T-helper 1 cell treated with Interleukin-12 subunit alpha and Interleukin-12 subunit beta and Interleukin-4 antibody, amounts not matched to agents 30 ng/mL and 1 ng/mL, for 36 hours (primary cell): ENCODE data around the gene MYH16. TPM values are rescaled to one million over a fixed set of nuclear protein-coding genes. Genes with fewer than 3 reads are reported as not detected.
"Not testable (repeated sequence)": the region's sequence is repeated elsewhere in the genome, so short reads cannot be mapped to it uniquely, and the experiment has no call there.

ENCODE experiments used
- intact Hi-C: fragments of 100-400 bp; cut with micrococcal nuclease; formaldehyde crosslinking; loops from one replicate; pipeline ENCODE4 v1.15.1; 2024
- total RNA-seq: library from RNA; stranded (reverse); gene quantifications from 2 replicates; pipeline ENCODE4 v1.2.3, GENCODE V29; 2022

MYH16 gene
- total RNA-seq: not detected in 2 replicates

GRCh38 chr7:99272476-99273045 is at the start of gene MYH16:
TSS of gene MYH16 (plus strand) at chr7:99272839.
- intact Hi-C loops: no loop called here

DNA sequence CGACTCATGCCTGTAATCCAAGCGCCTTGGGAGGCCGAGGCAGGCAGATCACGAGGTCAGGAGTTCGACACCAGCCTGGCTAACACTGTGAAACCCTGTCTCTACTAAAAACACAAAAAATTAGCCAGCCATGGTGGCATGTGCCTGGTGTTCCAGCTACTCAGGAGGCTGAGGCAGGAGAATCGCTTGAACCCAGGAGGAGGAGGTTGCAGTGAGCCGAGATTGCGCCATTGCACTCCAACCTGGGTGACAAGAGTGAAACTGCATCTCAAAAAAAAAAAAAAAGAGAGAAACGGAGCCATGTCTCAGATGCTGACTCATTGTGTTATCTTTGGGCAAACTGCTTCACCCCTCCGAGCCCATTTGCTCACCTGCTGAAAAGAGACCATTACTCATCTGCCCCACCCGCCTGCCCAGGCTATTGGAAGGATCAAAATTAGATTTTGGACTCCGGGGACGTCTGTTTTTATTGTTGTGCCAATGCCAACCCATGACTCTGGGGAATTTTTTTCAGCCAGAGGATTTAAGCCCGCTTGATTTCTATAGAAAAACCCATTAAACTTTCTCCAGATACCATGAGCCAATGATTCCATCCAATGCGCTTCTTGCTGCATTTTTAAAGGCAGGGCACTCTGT is 48.3 kb upstream of the MYH16 start:
- intact Hi-C loops: not testable (repeated sequence)

DNA sequence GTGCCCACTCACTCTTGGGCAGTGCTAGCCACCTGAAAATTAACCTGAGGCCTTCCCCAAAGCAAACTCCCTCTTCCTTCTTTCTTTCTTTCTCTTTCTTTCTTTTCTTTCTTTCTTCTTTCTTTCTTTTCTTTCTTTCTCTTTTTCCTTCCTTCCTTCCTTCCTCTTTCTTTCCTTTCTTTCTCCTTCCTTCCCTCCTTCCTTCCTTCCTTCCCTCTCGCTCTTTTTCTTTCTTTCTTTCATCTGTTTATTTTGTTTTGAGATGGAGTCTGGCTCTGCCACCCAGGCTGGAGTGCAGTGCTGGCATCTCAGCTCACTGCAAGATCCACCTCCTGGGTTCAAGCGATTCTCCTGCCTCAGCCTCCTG is 47.8 kb upstream of the MYH16 start:
- intact Hi-C loops: no loop called here

DNA sequence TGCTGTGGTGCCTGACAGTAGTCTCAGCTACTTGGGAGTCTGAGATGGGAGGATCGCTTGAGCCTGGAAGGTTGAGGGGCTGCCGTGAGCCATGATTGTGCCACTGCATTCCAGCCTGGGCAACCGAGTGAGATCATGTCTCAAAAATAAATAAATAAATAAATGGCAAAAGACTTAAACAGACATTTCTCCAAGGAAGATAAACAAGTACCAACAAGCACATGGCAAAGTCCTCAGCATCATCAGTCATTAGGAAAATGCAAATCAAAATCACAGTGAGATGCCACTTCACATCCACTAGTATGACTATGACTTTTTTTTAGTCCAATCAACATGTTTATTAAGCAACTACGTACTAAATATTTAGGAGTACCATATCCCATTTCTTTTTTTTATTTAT is 43.4 kb upstream of the MYH16 start:
- intact Hi-C loops: no loop called here

DNA sequence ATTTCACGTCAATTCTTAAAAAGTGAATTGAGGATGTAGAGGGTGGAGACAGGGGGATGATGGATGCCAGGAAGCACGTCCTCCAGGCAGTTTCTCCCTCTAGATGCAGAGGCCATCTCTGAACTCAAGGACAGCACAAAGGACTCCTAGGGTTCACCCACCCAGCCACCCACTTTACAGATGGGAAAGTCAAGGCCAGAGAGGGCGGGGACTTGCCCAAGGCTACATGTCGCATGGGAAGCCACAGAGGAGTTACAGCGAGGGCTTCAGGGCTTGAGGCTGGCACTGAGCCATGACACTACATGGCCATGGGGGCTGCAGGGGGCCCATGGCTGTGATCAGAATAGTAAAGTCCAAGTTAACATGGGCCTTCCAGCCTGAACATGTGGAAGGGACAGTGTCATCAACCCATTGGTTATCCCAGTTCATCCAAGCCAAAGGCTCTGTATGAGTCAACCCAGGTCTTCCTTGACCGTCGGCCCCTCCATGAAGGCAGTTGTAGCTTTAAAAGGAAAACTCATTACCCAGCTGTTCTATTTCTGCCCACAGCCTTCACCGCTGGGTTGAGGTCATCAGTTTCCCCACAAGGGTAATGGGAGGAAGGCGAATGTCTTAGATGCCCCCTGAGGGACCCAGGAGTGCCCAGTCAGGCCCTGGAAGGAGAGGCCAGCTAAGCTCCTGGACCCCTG is 40.4 kb upstream of the MYH16 start:
- intact Hi-C loops: no loop called here

DNA sequence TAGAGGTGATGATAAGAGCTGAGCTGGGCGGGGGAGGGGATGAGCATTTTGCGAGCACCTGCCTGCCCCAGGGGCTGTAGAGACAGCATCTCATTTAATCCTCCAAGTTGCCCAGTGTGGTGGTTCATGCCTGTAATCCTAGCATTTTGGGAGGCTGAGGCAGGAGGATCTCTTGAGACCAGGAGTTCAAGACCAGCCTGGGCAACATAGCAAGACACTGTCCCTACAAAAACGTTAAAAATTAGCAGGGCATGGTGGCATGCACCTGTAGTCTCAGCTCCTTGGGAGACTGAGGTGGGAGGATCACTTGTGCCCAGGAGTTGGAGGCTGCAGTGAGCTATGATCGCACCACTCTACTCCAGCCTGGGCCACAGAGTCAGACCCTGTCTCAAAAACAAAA is 39.7 kb upstream of the MYH16 start:
- intact Hi-C loops: not testable (repeated sequence)

DNA sequence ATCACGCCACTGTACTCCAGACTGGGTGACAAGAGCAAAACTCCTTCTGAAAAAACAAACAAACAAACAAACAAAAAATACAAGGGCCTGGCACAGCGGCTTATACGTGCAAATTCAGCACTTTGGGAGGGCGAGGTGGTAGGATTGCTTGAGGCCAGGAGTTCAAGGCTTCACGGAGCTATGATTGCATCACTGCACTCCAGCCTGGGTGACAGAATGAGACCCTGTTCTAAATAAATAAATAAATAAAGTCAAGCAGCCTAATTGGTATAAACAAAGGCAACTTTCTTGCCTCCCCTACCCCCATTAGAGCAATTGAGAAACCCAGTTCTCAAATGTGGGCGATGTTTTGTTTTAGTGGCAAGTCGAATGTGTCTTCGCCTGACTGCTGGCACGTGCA is 38.5 kb upstream of the MYH16 start:
- intact Hi-C loops: no loop called here

DNA sequence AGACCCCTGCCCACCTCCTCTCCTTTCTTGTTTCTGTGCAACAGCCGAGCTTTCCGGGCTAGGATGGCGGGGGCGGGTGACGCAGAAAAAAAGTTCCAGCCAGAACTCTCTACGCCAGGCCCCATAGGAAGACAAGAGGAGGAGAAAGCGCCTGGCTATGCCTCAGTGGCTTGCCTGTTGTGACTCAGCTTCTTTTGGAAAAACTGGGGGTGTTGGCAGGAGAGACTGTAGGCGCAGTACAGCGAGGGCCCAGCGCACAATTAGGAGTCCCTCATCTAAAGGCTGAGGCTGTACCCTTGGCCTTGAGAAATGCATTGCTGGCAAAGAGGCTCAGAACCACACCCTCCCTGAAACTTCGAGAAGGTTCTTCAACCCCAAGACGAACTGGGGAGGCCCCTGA is 36.7 kb upstream of the MYH16 start:
- intact Hi-C loops: no loop called here

DNA sequence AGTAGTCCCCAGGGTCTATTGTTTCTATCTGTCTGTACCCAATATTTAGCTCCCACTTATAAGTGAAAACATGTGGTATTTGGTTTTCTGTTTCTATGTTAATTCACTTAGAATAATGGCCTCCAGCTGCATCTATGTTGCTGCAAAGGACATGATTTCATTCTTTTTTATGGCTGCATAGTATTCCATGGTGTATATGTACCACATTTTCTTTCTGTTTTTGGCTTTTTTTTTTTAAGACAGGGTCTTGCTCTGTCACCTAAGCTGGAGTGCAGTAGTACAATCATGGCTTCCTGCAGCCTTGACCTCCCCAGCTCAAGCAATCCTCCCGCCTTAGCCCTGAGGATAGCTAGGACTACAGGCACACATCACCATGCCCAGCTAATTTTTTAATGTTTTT is 34.8 kb upstream of the MYH16 start:
- intact Hi-C loops: not testable (repeated sequence)

DNA sequence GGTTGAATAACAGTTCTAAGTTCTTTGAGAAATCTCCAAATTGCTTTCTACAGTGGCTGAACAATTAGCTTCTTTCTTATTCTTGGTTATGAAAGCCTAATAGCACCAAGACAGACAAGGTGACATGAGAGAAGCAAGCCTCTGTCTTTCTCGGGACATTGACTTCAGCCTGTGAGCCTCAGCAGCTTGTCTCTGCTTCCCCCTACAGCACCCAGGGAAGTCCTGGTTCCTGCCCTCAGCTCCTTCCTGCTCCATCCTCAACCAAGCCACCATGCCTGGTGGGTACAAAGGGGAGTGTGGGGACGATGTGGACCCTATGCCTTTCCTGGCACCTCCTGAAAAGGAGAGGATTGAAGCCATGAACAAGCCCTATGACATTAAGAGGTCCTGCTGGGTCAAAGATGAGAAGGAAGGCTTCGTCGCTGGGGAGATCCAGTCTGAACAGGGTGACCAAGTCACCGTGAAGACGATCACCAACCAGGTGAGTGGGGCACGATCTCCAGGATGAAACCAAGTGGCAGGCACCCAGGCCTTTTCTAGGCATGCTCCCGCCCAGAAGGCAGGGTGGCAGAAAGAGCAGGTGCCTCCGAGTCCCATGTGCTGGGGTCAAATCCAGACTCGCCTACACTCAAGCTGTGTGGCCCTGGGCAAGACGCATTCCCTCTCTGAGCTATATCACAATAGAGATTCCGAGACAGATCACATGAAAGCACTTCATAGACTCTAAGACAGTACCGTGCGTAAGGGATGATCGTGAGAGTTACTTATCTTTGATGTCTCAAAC is 33.9 kb upstream of the MYH16 start:
- intact Hi-C loops: no loop called here

DNA sequence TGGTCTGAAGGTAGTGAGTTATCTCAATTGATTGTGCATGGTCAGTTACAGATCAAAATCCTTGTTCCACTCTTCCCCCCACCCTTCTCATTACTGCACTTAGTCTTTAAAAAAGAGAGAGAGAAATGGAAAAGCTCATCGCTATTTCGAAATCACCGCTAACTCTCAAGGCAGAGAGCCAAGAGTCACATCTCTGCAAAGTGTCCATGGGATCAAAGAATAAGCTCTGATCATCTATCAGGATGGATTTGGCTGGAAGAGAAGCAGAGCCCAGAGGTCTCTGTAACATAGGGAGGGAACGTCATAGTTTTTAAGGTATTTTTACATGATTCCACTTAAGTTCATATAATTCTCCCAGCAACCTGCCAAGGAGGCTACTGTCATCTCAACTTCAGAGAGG is 30.0 kb upstream of the MYH16 start:
- intact Hi-C loops: no loop called here

DNA sequence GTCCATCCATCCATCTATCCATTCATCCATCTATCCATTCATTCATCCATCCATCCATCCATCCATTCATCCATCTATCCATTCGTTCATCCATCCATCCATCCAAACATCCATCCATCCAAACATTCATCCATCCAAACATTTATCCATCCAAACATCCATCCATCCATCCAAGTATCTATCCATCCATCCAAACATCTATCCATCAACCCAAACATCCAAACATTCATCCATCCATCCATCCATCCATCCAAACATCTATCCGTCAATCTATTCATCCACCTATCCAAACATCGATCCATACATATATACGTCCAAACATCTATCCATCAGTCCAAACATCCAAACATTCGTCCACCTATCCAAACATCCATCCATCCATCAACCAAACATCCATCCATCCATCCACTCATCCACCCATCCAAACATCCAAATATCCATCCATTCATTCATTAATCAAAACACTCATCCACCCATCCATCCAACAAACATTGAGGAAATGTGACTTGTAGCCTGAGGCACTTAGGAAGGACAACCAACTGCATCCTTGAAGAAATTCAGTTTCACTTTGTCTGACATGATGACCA is 28.8 kb upstream of the MYH16 start:
- intact Hi-C loops: no loop called here

DNA sequence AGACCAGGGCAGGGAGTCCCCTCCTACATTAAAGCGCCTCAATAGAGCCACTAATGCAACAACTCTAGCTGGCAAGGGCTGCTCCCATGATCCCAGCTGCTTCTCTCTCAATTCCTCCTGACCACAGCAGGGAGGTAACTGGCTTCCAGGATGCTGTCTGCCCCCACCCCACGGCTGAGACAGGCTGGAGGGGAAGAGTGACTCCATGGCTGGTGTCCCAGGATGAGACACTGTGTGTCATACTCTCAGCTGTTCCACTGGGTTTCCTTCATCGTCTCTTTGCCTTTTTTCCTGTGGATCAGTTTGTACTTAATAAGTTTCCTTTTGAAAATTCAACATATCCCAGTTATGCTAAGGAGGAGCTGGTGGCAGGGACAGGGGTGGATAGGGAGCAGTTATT is 27.7 kb upstream of the MYH16 start:
- intact Hi-C loops: no loop called here

GRCh38 chr7:99248391-99249095 is 24.1 kb upstream of the MYH16 start:
- intact Hi-C loops: no loop called here

GRCh38 chr7:99249985-99250575 is 22.6 kb upstream of the MYH16 start:
- intact Hi-C loops: no loop called here

GRCh38 chr7:99252166-99252895 is 20.3 kb upstream of the MYH16 start:
- intact Hi-C loops: no loop called here

GRCh38 chr7:99253369-99253768 is 19.3 kb upstream of the MYH16 start:
- intact Hi-C loops: no loop called here

GRCh38 chr7:99254390-99254789 is 18.2 kb upstream of the MYH16 start:
- intact Hi-C loops: no loop called here

- intact Hi-C loops: no loop called here
Measured at GRCh38 chr7:99255463-99255862, 17.2 kb upstream of the MYH16 start.

DNA sequence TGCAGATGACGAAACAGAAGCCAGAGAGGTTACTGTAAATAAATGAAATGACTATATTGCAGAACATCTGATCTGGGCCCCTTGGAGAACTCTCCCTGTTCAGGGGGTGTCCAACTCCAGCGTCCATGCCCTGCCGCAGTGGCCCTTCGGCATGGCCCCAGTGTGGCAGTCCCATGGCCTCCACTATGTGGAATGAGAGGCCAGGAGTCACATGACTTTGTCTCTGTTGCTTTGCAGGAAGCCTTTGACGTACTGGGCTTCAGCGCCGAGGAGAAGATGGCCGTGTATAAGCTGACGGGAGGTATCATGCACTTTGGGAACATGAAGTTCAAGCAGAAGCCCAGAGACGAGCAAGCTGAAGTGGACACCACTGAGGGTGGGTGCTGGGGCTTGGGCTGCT is 15.6 kb upstream of the MYH16 start:
- intact Hi-C loops: no loop called here
